ENCODE measurements around the gene FHIP1A.

Gene FHIP1A

GRCh38 chr4:151418385-151418784 lies 9.4 kb downstream of the FHIP1A start:
- no peak for DNase-seq

DNA sequence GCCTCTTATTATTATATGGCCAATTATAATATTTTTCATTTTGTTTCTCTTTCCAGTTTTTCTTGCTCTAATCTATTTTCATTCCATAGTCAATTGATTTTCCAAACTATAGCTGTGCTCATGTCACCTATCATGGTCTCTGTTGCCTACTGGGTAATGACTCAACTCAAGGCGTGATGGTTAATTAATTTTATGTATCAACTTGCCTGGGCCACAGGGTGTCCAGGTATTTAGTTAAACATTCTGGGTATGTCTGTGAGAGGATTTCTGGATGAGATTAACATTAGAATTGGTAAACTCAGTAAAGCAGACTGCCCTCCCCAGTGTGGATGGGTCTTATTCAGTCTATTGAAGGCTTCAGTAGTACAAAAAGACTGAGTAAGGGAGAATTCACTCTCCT lies 9.9 kb downstream of the FHIP1A start:
- no peak for DNase-seq

DNA sequence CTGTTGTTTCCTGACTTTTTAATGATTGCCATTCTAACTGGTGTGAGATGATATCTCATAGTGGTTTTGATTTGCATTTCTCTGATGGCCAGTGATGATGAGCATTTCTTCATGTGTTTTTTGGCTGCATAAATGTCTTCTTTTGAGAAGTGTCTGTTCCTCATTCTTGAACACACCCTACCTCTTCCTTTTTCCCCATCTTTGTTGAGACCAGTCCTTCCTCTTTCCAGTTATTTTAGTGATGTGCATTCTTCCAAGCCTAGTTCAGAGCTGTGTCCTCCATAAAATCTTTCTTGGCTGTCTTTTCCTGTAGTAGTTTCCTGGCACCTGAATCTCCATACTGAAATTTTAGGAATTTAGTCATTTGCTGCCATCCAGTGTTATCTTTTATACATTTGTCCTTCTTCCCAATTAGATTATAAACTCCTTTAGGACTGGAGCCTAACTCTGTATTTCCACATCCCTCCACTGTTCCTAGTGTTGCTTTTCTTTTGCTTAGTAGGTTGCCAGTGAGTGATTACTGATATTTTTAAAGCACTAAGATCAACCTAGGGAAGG lies 11.4 kb downstream of the FHIP1A start:
- no peak for DNase-seq

- no peak for DNase-seq
Observed at GRCh38 chr4:151422854-151423253, 13.9 kb downstream of the FHIP1A start.

- DNase-seq, result no peak
Observed at GRCh38 chr4:151426513-151426912, 17.5 kb downstream of the FHIP1A start.

GRCh38 chr4:151427266-151427665 lies 18.3 kb downstream of the FHIP1A start:
- no peak for DNase-seq

DNA sequence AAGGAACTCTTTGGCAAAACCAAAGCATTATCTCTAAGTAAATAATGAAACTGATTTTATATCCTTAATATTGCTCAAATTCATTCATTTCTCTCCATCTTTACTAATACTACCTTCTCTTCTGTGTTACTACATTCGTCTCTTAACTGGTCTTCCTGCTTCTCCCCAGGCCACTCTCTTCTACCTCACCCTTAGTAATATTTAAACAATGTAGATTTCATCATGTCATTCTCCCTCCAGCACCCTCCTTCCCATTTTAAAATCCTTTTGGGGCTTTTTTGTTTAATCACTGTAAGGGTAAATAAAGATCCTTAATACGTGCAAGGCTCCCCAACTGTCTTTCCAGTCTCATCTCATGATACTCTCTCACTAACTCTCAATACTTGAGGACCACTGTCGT lies 19.4 kb downstream of the FHIP1A start:
- no peak for DNase-seq

GRCh38 chr4:151429957-151430570 lies 21.1 kb downstream of the FHIP1A start:
- DNase-seq, result no peak

GRCh38 chr4:151430740-151431457 lies 21.9 kb downstream of the FHIP1A start:
- no peak for DNase-seq

DNA sequence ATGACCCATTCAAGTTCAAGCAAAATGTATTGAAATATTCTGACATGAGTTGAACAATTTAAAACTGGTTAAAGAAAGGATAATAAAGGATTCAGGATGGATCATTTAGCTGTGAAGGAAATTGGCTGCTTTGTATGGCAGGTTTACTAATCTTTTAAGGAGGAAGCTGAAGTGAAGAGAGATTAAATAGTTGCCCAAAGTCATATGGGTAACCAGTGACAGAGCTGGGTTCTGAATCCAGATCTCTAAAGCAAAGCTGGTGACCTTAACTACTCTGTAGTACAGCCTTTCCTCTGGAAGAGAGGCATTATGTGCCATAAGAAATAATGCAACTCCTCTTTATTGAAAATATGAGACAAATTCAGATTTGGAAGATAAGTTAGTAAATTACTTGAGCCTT lies 22.8 kb downstream of the FHIP1A start:
- DNase-seq, result no peak

DNA sequence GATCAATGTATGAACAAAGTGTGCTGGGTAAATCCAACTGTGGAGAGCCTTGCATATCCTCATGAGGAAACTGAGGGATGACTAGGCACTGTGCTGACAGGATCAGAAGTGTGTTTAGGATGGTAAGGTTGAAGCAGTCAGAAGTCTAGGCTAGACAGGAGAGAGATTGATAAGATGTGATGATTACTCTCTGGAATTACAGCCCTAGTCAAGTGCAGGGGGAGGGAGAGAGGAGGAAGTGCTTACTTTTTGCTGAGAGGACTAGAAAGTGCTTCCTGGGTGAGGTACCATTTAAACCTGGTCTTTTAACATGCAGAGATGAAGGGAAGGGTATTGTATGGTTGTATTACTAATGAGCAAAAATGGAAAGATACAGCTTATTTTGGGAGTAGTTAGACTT lies 23.7 kb downstream of the FHIP1A start:
- DNase-seq, result no peak

DNA sequence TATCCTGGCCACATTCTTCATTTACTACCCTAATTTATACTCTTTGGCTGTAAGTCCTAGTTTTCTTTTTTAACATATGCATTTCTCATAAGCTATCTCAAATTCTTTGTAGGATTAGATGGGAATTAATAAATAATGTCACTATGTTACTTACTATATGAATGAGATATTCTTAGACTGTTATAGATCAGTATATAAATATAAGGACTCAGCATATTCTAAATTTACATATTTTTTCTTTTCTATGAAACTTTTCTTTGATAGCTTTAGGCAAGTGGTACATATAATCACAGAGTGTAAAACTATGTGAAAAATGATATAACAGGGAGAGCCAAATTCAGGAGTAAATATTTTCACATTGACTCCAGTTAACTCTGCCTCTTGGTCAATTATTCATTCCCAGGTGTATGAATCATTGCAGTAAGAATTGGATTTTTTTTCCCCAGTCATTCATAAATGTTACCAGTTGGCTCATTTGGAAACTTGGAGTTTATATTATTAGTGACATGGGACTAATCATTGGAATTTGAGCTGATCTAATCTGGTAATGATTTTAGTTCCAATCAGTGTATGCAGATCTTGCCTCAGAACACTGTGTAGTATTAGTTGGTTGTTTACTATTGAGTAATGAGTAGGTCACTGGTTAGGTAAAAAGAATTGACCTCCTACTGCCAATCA lies 25.3 kb downstream of the FHIP1A start:
- no peak for DNase-seq

- DNase-seq, result no peak
Observed at GRCh38 chr4:151436093-151436518, 27.1 kb downstream of the FHIP1A start.

DNA sequence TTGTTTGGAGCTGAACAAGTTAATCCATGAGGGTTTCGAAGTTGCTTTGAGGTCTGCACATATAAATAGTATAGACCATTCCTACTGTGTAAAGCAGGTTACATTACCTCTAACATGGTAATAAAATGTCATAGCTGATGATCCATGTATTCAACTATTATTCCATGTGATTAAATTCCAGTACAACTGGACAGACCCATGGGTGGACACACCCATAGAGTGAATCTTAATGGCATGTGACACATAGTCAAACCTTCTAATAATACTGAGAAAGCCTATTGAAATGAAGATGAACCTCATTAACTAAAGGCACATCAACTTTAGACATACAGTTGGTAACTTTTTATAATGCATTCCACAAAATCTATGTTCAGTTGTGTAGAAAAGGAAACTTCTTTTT lies 28.5 kb downstream of the FHIP1A start:
- no peak for DNase-seq

- DNase-seq, result no peak
Observed at GRCh38 chr4:151438154-151438553, 29.2 kb downstream of the FHIP1A start.

DNA sequence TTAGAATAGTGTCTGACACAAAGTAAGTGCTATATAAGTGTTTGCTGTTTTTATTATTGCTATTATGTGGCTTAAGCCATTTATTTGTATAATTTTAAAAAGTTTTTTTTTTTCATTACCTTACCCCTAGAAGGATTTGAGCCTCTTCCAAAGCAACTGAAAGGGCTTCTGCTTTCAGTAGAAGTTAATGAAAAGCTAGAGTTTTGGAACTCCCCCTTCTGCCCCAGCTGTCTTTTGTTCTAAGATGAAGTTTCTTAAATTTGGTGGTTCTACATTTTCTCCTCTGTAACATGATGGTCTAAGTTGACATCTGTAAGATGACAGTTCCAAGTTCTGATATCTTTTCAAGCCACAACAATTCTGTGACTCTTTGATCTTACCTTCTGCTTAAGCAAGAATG lies 30.3 kb downstream of the FHIP1A start:
- no peak for DNase-seq

- DNase-seq, result no peak
Observed at GRCh38 chr4:151442002-151442401, 33.0 kb downstream of the FHIP1A start.

DNA sequence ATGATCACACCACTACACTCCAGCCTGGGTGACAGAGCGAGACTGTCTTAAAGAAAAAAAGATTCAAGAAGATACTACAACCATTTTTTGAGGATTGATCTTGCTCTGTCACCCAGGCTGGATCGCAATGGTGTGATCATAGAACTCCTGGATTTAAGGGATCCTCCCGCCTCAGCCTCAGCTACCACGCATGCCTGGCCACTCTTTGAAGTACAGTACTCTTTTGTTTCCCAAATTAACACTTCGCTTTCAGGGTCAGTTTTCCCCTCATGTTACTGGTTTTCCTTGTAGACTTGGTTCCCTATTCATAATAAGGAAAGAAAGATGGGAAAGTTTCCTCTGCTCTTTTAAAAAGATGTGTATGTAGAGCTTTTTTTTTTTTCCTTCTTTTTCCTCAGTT lies 34.3 kb downstream of the FHIP1A start:
- no peak for DNase-seq

GRCh38 chr4:151443752-151444151 lies 34.8 kb downstream of the FHIP1A start:
- no peak for DNase-seq

GRCh38 chr4:151446208-151446607 lies 37.2 kb downstream of the FHIP1A start:
- DNase-seq, result no peak

GRCh38 chr4:151454513-151454912 lies 45.5 kb downstream of the FHIP1A start:
- no peak for DNase-seq

- DNase-seq, result no peak
Observed at GRCh38 chr4:151455212-151455611, 46.2 kb downstream of the FHIP1A start.

DNA sequence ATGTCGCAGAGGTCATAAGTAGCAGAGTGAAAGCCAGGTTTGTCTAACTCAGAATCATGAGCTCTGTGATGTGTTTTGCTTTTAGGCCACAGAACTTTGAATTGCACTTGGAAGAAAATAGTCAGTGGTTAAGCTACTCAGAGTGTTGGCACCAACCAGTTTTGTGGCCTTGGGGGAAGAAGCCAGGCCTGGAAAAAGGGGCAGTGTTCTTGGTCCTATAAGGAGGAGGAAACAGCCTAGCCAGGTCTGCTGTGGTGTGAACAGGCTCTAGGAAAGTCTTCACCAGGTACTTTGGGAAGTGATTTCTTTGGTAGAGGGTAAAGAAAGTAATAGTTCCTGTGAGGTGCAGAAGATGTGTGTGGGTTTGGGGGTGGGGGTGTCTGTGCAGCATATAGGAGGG lies 49.2 kb downstream of the FHIP1A start:
- no peak for DNase-seq
